ENCODE measurements around the gene RLN2.
"Not testable (repeated sequence)": the region's sequence is repeated elsewhere in the genome, so short reads cannot be mapped to it uniquely, and the experiment has no call there.

DNA sequence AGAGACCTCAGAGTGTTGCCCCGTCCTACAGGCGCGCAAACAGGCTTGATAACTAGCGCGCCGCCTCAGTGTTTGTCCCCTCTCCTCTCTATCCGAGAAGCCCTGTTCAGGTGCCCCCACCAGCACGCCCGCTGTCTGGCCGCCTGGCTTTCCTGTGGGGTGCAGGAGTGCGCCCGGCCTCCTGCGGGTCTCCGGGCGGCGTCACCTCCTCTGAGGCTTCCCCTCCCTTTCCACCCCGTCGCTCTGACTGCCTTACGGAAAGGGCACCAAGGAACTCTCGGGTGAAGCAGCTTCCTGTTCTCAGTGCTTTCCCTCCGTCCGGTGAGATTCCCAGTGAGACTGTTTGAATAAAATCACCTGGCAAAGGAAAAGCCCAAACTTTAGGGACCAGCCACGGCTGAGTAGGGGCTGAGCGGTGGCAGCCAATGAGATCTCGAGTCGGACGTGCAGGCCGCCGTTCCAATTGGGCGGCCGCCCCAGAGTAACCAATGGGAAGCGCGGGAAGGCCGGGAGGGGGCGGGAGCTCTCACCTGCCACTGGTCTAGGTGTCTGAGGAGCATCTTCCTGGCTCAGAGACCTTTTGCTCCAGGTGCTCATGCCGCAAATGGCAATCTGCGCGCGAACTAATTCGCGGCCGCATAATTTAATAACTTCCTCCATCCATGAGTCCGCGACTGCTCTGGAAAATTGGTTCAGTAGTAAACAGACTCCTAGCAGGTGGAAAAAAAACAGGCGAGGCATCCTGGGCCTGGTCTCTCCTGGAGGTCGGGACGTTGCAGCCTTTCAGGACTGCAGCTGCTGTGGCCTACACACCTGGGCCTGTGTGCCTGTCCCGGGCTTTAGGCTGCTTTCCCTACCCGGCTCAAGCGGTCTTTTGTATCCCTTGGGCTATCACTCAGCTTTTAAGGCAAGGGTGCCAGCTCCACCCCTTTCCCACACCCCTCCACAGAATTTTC, at the start of gene RLN2:
- TF ChIP-seq, protein P1, sequence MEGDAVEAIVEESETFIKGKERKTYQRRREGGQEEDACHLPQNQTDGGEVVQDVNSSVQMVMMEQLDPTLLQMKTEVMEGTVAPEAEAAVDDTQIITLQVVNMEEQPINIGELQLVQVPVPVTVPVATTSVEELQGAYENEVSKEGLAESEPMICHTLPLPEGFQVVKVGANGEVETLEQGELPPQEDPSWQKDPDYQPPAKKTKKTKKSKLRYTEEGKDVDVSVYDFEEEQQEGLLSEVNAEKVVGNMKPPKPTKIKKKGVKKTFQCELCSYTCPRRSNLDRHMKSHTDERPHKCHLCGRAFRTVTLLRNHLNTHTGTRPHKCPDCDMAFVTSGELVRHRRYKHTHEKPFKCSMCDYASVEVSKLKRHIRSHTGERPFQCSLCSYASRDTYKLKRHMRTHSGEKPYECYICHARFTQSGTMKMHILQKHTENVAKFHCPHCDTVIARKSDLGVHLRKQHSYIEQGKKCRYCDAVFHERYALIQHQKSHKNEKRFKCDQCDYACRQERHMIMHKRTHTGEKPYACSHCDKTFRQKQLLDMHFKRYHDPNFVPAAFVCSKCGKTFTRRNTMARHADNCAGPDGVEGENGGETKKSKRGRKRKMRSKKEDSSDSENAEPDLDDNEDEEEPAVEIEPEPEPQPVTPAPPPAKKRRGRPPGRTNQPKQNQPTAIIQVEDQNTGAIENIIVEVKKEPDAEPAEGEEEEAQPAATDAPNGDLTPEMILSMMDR (conservative IDR thresholded peaks at IDR 0.05 in 1 of 2, IDR thresholded peaks at IDR 0.05 in 1 of 2; ENCODE audit: low read depth in 1 of 2, low read length in 2 of 2), result not testable (repeated sequence)
- TF ChIP-seq EZH2 (IDR thresholded peaks at IDR 0.05; ENCODE audit: low read length, missing control alignments), result not testable (repeated sequence)

Measured in fibroblast of lung (primary cell).